ENCODE results near the gene SLC35F1. TPM values are rescaled to one million over a fixed set of nuclear protein-coding genes. Genes with fewer than 3 reads are reported as not detected.

SLC35F1 gene
- total RNA-seq, 1 donor from 2014 or later, result not detected

DNA sequence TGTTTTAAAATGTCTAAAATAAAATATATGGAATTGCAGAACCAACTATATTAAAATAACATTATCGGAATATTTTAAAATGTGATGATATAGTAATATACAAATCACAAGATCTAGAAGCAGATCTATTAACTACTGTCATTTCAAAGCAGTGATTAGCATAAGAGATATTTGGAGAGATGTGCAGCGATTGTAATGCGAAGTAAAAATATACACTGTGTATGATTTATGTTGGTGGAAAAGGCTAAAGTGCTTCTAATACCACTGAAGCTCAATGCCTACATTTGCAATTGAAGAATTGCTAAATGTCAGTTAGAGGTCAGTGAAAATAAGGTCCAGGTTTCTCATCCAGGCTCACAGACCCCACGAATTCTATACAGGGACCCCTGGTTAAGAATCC is 392.4 kb downstream of the SLC35F1 start:
- Mint-ChIP-seq H3K4me1 (ENCODE audit: unreplicated experiment) (no peaks in the 10 kb centered on the region), H3K9me3 (ENCODE audit: unreplicated experiment) (no peaks in the 10 kb centered on the region), H3K27ac (ENCODE audit: unreplicated experiment) (no peak overlapping the region), H3K27me3 (ENCODE audit: unreplicated experiment) (peaks cover 20% of the 10 kb centered on the region), H3K36me3 (ENCODE audit: unreplicated experiment) (no peaks in the 10 kb centered on the region), H3K4me3 (ENCODE audit: unreplicated experiment) (no peak overlapping the region)
- DNase-seq (ENCODE audit: extremely low spot score, unreplicated experiment), result no peak
- TF ChIP-seq, protein P1, sequence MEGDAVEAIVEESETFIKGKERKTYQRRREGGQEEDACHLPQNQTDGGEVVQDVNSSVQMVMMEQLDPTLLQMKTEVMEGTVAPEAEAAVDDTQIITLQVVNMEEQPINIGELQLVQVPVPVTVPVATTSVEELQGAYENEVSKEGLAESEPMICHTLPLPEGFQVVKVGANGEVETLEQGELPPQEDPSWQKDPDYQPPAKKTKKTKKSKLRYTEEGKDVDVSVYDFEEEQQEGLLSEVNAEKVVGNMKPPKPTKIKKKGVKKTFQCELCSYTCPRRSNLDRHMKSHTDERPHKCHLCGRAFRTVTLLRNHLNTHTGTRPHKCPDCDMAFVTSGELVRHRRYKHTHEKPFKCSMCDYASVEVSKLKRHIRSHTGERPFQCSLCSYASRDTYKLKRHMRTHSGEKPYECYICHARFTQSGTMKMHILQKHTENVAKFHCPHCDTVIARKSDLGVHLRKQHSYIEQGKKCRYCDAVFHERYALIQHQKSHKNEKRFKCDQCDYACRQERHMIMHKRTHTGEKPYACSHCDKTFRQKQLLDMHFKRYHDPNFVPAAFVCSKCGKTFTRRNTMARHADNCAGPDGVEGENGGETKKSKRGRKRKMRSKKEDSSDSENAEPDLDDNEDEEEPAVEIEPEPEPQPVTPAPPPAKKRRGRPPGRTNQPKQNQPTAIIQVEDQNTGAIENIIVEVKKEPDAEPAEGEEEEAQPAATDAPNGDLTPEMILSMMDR (IDR thresholded peaks at IDR 0.05), result no peak

DNA sequence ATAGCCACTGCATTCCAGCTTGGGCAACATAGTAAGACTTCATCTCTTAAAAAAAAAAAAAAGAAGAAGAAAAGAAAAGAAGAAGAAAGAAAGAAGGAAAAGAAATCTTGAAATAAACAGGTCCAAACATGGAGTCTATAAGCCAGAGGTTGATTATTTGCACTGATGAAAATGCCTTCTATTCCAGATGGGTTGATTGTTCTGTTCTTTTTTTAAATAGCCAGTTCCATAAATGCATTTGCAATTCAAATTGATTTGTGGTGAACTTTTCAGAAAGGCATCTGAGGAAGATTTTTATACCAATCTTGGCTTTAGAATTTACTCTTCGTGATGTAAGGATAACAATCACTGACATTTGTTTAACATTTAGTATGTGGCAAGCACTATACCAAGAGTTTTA is 397.3 kb downstream of the SLC35F1 start:
- no peak for DNase-seq (ENCODE audit: extremely low spot score, unreplicated experiment)
- Mint-ChIP-seq H3K27me3 (ENCODE audit: unreplicated experiment) (peaks cover 29% of the 10 kb centered on the region), H3K4me3 (ENCODE audit: unreplicated experiment) (no peak overlapping the region), H3K4me1 (ENCODE audit: unreplicated experiment) (no peaks in the 10 kb centered on the region), H3K27ac (ENCODE audit: unreplicated experiment) (no peak overlapping the region), H3K9me3 (ENCODE audit: unreplicated experiment) (no peaks in the 10 kb centered on the region), H3K36me3 (ENCODE audit: unreplicated experiment) (no peaks in the 10 kb centered on the region)
- TF ChIP-seq, protein P1 (IDR thresholded peaks at IDR 0.05), result no peak

DNA sequence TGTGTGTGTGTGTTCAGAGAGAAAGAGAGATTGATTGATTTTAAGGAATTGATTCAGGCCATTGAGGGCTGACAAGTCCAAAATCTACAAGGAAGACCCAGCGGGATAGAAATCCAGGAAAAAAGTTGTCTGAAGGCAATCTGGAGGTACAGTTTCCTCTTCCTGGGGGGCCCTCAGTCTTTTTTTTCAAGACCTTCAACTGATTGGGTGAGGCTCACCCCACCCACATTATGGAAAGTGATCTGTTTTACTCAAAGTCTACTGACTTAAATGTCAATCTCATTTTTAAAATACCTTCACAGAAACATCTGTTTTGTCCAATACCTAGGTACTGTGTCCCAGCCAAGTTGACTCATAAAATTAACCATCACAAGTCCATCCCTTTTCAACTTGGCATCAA is 398.0 kb downstream of the SLC35F1 start:
- TF ChIP-seq, protein P1 (IDR thresholded peaks at IDR 0.05), result no peak
- Mint-ChIP-seq H3K4me1 (ENCODE audit: unreplicated experiment) (no peaks in the 10 kb centered on the region), H3K9me3 (ENCODE audit: unreplicated experiment) (no peaks in the 10 kb centered on the region), H3K27ac (ENCODE audit: unreplicated experiment) (no peak overlapping the region), H3K27me3 (ENCODE audit: unreplicated experiment) (peaks cover 33% of the 10 kb centered on the region), H3K4me3 (ENCODE audit: unreplicated experiment) (no peak overlapping the region), H3K36me3 (ENCODE audit: unreplicated experiment) (no peaks in the 10 kb centered on the region)
- DNase-seq (ENCODE audit: extremely low spot score, unreplicated experiment), result no peak

DNA sequence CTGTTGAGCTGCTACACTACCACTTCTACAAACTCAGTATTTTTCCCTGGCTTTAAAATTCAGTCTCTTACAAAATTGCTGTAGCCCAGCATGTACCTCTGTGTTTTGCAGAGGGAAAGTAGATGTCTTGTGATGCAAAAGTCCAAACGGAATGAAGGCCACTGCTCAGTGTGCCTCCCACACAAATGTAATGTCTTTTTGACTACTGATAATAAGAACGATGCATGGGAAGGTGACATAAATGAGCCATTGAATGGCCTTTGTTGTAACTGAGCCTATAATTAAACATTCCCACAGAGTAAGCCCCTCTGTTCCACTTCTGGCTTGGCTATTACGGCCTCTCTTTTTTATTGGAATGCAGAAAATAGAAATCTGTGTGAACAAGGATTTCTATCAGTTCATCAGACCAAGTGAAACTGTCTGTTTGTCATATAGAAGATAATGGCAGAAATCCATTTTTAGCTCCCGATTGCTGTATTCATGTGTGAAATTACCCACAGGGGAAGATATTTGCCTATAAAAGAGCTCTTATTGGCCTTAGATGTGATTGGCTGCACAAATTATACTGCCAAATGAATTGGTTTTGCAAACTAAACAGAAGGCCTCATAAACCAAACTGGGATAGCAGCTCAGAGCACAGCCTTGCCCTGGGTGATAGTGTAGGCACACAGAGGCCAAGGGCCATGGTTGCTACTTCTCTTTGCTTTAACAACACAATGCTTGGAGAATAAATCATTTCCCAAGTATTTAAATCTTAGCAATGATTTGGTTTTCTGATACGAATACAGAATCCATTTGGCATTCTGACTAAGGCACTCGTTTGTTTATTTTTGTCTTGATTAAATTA is 399.6 kb downstream of the SLC35F1 start:
- DNase-seq (ENCODE audit: extremely low spot score, unreplicated experiment), result no peak
- Mint-ChIP-seq H3K27me3 (ENCODE audit: unreplicated experiment) (peaks cover 44% of the 10 kb centered on the region), H3K9me3 (ENCODE audit: unreplicated experiment) (no peaks in the 10 kb centered on the region), H3K4me3 (ENCODE audit: unreplicated experiment) (no peak overlapping the region), H3K27ac (ENCODE audit: unreplicated experiment) (no peak overlapping the region), H3K4me1 (ENCODE audit: unreplicated experiment) (no peaks in the 10 kb centered on the region), H3K36me3 (ENCODE audit: unreplicated experiment) (no peaks in the 10 kb centered on the region)
- TF ChIP-seq, protein P1 (IDR thresholded peaks at IDR 0.05), result no peak

DNA sequence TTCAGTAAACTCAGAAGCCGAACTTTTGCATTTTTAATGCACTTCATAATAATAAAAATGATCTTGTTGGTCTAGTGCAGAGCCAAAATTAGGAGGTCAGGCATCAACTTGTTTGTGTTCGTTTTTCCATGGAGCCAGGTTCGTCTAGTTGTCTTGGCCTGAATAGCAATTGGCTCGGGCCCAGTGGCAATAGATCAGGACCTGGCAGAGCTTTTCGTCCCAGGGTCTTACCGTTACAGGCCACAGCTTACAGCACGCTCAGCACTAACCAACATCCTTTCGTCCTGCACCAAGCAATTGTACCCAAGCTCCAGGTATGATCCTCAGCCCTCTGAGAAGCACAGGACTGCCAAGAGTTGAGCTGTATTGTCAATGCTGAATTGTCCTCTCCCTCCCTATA is 400.5 kb downstream of the SLC35F1 start:
- TF ChIP-seq, protein P1 (IDR thresholded peaks at IDR 0.05), result no peak
- Mint-ChIP-seq H3K4me3 (ENCODE audit: unreplicated experiment) (no peak overlapping the region), H3K27ac (ENCODE audit: unreplicated experiment) (no peak overlapping the region), H3K27me3 (ENCODE audit: unreplicated experiment) (peaks cover 44% of the 10 kb centered on the region), H3K9me3 (ENCODE audit: unreplicated experiment) (no peaks in the 10 kb centered on the region), H3K4me1 (ENCODE audit: unreplicated experiment) (no peaks in the 10 kb centered on the region), H3K36me3 (ENCODE audit: unreplicated experiment) (no peaks in the 10 kb centered on the region)
- no peak for DNase-seq (ENCODE audit: extremely low spot score, unreplicated experiment)
